Measurements from ENCODE around the gene PYGO1. TPM values are rescaled to one million over a fixed set of nuclear protein-coding genes. Genes with fewer than 3 reads are reported as not detected.

Gene PYGO1, protein sequence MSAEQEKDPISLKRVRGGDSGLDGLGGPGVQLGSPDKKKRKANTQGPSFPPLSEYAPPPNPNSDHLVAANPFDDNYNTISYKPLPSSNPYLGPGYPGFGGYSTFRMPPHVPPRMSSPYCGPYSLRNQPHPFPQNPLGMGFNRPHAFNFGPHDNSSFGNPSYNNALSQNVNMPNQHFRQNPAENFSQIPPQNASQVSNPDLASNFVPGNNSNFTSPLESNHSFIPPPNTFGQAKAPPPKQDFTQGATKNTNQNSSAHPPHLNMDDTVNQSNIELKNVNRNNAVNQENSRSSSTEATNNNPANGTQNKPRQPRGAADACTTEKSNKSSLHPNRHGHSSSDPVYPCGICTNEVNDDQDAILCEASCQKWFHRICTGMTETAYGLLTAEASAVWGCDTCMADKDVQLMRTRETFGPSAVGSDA
- 3.8 and 9.2 TPM in 2 replicates for total RNA-seq

DNA sequence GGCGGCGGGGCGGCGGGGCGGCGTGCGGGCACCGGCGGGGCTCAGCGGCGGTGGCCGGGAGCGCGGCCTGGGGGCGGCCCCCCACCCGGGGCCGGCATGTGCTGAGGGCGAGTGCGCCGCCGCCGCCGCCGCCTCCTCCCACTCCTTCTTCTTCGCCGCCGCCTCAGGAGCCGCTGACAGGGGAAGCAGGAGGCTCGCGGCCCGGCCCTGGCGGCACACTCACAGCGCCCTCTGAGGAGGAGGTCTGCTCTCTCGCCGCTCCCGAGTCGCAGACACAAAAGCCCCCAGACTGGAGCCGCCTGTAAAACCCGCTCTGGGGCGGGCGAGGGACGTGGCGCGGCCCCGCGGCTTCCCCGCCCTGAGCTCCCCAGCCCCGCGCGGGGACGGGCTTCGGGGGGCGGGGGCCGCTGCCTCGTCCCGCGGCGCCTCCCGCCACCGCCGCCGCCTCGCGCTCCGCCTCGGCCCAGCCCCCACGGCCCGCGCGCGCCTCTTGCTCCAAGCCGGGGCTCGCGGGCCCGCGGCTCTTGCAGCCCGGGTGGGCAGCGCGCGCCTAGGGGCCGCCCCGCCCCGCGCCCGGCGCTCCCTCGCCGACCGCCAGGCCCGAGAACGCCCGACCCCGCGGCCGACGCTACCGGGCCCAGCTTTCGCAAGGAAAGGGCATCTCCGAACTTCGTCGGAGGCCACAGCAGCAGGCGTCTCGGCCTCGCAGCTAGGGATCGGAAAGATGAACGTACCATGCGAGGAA lies at the start of gene PYGO1:
Gene PYGO1 (minus strand): TSS at position 276 of the 745 bp plus-strand sequence. CDS start 462 bp downstream, outside the sequence.

Other genes with a start within 250 kb of the PYGO1 start
- 34.8 and 50.4 TPM in 2 replicates for gene CCPG1, start 180.0 kb downstream of the PYGO1 start, total RNA-seq
- 0.18 and 3.7 TPM in 2 replicates for gene PIERCE2, start 179.8 kb downstream of the PYGO1 start, total RNA-seq
- not detected in 2 replicates for gene DNAAF4, start 80.1 kb downstream of the PYGO1 start, total RNA-seq
- 1.3 and 5.8 TPM in 2 replicates for gene PRTG, start 154.8 kb upstream of the PYGO1 start, total RNA-seq